CD4-positive, alpha-beta T cell treated with Interleukin-4 for 1 hour (primary cell): ENCODE results near the gene IL3RA.
"Not testable (repeated sequence)": the region's sequence is repeated elsewhere in the genome, so short reads cannot be mapped to it uniquely, and the experiment has no call there.

ENCODE experiments used
- DNase-seq, 2 donors: peaks; one replicate each; pipeline ENCODE4 v3.0.0-alpha.2; 2020 to 2022

Gene IL3RA

GRCh38 chrX:1426321-1426720, 89.7 kb downstream of the IL3RA start:
- not testable (repeated sequence) for DNase-seq

- DNase-seq, result no peak
Measured at GRCh38 chrX:1427756-1428155, 91.2 kb downstream of the IL3RA start.

- no peak for DNase-seq
Measured at GRCh38 chrX:1430451-1430850, 93.9 kb downstream of the IL3RA start.
